HG02973 (cell line): ENCODE results near the gene SHISA4.
"Not testable (repeated sequence)": the region's sequence is repeated elsewhere in the genome, so short reads cannot be mapped to it uniquely, and the experiment has no call there.

Experiments
- ATAC-seq: cut with Tn5 transposase; IDR thresholded peaks from one replicate; pipeline ENCODE4 v1.9.1; 2021; ENCODE audit warnings: moderate library complexity; ENCODE audit not compliant: unreplicated experiment

SHISA4 gene

GRCh38 chr1:201925981-201926645 is 37.4 kb downstream of the SHISA4 start:
- no peak for ATAC-seq

DNA sequence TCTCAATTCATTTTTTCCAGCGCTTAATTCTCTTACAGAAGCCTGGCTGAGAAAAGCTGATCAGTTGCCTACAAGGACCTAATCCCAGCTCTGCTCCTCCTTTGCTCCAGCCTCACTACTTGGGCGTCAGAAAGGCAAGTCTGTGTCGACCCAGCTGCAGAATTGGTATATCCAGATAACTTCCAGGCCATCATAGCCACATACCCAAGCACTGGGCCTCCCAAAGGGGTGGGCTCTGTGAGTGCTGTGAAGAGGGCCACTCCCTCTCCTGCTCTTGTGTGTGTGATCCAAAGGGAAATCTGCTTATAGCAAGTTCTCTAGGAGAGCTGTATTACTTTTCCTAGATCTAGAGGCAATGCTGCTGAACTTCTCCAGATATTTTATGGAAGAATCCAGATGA is 39.6 kb downstream of the SHISA4 start:
- no peak for ATAC-seq

- ATAC-seq = no peak
Observed at GRCh38 chr1:201930137-201930536, 41.4 kb downstream of the SHISA4 start.

DNA sequence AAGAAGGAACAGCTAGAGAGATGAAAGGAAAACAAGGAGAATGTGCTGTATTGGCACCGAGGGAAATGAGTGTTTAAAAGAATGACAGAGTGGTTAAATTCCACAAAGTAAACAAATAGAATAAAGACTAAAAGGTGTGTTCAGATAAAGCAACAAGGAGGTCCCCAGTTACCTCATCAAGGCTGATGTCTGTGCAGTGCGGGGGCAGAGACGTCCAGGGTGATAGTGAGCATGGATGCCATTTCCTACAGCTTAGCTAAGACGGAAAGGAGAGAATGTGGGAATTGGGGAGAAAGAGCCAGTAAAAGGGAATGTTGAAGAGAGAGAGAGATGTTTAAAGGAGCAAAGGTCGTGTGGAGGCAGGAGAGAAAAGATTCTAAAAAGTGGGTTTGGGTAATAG is 42.1 kb downstream of the SHISA4 start:
- ATAC-seq = no peak

DNA sequence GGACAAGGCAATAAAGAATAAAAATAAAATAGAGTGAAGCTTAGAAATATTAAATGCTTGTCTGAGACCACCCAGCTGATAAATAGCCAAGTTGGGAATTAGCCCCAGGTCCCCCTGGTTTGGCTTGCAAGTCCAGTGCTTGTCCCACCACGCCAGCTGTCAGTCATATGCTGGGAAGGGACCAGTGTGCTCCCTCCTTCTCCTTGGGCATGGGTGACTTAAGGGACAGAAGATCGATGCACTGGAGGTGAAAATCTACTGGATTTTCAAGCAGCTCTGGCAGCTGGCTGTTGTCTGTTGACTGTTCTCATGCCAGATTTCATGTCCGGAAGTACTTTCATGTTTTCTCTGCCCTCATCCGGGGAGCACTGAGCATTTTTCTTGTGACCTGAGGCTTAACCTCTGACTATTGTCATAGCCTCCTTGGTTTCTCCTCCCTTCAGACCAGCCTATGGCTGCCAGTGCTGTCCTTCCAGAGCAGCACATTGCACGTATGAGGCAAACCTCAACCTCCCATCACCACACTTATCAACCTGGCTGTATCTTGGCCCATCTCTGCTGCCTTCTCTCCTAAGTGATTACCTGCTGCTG is 45.2 kb downstream of the SHISA4 start:
- ATAC-seq = no peak

DNA sequence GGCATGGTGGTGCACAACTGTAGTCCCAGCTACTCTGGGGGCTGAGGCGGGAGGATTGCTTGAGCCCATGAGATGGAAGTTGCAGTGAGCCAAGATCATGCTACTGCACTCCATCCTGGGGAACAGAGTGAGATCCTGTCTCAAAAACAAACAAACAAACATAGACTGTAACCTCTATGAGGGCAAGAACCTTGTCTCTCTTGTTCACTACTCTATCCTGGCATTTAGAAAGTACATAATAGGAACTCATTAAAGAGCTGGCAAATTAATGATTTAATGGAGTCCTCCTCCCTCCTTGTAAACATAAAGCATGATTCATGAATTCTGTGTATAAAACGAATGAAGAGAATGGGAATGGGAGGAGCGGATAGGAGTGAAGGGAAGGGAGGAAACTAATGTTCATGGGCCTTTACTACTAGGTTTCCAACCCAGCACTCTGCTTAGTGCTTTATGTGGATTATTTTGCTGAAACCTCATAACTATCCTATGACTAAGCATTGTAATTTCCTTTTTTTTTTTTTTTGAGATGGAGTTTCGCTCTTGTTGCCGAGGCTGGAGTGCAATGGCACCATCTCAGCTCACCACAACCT is 49.0 kb downstream of the SHISA4 start:
- no peak for ATAC-seq

DNA sequence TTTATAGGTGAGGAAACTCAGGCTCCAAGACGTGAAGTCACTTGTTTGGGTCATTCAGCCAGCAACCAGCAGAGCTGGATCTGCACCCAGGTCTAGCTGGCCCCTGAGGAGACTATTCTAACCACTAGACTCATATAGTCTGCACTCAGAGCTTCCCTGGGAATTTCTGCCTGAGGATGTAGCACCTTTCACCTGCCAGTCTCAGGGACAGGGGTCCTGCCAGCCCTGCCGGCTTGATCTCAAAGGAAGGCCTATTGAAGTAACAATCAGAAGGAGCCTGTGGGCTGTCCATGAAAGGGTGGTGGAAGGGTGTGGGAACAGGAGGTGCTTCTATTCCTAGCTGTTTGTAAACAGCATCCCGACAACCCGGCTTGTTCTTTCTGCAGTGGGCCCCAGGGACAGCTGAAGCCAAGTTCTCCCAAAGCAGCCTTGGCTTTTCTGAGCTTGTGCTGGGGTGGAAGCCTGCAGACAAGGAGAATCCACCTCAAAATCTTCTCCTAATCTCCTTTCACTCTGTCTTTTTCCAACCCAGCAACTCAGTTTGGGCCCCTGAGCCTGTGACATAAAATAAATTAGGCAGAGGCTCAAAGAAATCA is 49.8 kb downstream of the SHISA4 start:
- ATAC-seq = no peak

DNA sequence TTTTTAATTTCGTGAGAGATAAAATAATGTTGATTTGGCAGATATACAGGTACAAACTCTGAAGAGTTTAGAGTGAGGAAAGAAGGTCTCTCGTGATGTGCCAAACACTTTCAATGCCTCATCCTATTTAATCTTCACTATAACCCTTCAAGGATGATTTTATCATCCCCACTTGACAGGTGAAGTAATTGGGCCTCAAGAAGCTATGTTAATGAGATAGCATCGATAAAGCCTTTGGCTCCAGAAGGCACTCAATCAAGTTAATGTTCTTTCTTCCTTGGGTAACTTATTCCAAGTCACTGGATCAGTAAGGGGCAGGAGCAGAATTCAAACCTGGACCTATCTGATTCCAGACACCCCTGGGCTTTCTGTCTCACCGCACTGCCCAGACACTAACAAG is 50.5 kb downstream of the SHISA4 start:
- ATAC-seq = no peak

DNA sequence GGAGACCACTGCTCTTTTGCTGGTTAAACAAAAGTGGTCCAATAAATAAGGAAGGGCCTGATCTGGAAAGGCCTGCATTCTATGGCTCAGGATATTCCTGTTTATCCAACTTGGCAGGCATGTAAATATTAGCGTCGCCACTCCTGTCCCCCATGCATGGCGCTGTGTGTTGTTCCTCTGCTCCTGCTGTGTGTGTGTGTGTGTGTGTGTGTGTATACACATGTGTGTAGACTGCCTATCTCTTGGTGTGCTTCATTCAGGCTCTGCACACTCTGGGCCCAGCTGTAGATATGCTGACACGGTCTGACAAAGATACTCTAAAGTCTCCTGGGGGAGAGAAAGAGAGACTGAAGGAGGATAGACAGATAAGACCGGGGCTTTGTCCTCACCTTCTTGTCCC is 50.9 kb downstream of the SHISA4 start:
- ATAC-seq = no peak

DNA sequence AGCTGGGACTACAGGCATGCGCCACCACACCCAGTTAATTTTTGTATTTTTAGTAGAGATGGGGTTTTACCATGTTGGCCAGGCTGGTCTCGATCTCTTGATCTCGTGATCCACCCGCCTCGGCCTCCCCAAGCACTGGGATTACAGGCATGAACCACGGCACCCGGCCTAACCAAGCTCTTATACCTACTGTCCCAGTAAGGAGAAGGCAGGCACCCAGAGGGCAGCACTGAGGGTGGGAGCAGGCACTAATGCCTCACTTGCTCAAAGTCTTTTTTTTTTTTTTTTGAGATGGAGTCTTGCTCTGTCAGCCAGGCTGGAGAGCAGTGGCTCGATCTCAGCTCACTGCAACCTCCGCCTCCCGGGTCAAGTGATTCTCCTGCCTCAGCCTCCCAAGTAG is 51.6 kb downstream of the SHISA4 start:
- not testable (repeated sequence) for ATAC-seq

DNA sequence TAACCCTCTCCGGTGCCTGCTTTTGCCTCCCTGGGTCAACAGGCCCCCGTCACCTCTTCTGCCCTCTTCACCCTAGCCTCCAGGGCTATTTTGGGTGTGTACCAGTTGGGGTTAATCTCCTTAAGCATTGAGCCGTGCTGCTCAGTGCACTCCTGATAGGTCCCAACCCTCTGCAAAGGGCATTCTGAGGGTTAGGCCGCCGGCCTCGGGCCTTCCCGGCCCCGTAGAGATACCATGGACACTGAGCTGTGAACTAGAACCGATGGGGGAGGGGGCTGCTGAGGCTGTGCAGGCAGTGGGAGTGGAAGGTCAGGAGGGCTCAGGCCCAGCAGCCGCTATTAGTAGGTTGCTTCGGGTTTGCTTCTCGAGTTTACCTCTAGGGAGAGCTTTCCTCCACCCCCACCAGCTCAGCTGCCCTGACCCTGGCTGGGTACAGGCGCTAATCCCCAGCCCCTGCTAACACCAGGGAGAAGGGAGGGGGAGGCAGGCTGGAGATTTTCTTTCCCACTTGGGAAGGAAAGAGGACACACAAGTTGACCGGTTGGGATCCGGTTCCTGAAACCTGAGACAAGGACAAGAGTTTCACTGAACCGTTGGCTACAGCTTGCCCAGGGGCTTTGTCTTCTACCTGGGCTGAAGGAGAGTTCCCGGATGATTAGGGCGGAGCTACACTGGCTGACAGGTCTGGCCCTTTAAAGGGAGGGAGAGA is 52.9 kb downstream of the SHISA4 start:
- ATAC-seq = no peak

GRCh38 chr1:201942129-201942495 is 53.4 kb downstream of the SHISA4 start:
- ATAC-seq = no peak
